ENCODE measurements around the gene MYOM3. TPM values are rescaled to one million over a fixed set of nuclear protein-coding genes. Genes with fewer than 3 reads are reported as not detected.

The MYOM3 gene
- total and polyA plus RNA-seq, 2 of the 4 experiments (the other 2 are of a cell fraction), result 0.03 TPM; not detected in 1

DNA sequence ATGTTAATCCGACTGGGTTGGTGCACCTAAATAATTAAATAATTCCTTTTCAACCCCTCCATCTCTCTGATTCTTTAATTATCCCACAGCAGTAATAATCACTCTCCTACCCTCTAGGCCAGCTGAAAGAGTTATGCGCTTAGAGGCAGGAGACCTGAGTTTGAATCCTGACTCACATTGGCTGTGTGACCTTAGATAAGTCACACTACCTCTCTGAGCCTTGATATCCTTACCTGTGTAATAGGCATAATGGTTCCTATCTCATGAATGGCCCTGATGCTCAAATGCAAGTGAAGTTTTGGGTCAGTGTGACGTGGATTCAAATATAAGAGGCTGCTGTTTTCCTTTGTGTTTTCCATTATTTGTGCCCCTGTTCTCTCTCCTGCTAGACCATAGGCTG, 8.1 kb downstream of the MYOM3 start:
- ChIA-PET CTCF (no interaction called here), POLR2A (ENCODE audit: unreplicated experiment) (no interaction called here)
- H3K27ac ChIP-seq (ENCODE audit: insufficient read depth, low read length), result no peak overlapping the region
- no peak overlapping the region for H4K5ac ChIP-seq (ENCODE audit: low read depth, low read length)
- no peak overlapping the region for H4K8ac ChIP-seq (ENCODE audit: low read depth in 2 of 2, low read length in 2 of 2)
- no peak overlapping the region for H2BK5ac ChIP-seq (ENCODE audit: low read depth, low read length, poor library complexity, severe bottlenecking)
- no peak overlapping the region for H2AFZ ChIP-seq (replicated peaks; ENCODE audit: low read length, poor library complexity)
- TF ChIP-seq, protein P1, sequence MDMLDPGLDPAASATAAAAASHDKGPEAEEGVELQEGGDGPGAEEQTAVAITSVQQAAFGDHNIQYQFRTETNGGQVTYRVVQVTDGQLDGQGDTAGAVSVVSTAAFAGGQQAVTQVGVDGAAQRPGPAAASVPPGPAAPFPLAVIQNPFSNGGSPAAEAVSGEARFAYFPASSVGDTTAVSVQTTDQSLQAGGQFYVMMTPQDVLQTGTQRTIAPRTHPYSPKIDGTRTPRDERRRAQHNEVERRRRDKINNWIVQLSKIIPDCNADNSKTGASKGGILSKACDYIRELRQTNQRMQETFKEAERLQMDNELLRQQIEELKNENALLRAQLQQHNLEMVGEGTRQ (IDR thresholded peaks at IDR 0.05; ENCODE audit: low read depth, low read length), result no peak
- intact Hi-C loops (cut with micrococcal nuclease) (no loop called here), in situ Hi-C loops (cut with MboI; ENCODE audit: low sequenced_read_pairs) (no loop called here), dilution Hi-C loops (cut with HindIII; ENCODE audit: low sequenced_read_pairs, unreplicated experiment) (no loop called here)
- H2BK120ac ChIP-seq (ENCODE audit: low read depth, low read length), result no peak overlapping the region
- no peak overlapping the region for H4K91ac ChIP-seq (ENCODE audit: insufficient read depth, low read depth, low read length)
- no peaks in the 10 kb centered on the region for H3K9me3 ChIP-seq (ENCODE audit: control insufficient read depth, insufficient read depth, low read length)
- H3K4me3 ChIP-seq (ENCODE audit: insufficient read depth, low read depth, low read length), result no peak overlapping the region
- no peak overlapping the region for H2BK20ac ChIP-seq (ENCODE audit: low read depth, low read length)
- H3K14ac ChIP-seq (replicated peaks; ENCODE audit: low read depth, low read length), result no peak overlapping the region
- no peaks in the 10 kb centered on the region for H4K20me1 ChIP-seq (ENCODE audit: insufficient read depth, low read length)
- no peak overlapping the region for H3K4ac ChIP-seq (ENCODE audit: low read depth, low read length)
- no peaks in the 10 kb centered on the region for H3K79me1 ChIP-seq (ENCODE audit: low read depth in 1 of 2, low read length in 2 of 2)
- H3K4me2 ChIP-seq (ENCODE audit: low read depth, low read length), result no peak overlapping the region
- H3K4me1 ChIP-seq (ENCODE audit: control insufficient read depth, insufficient read depth, low read length), result peaks cover 3% of the 10 kb centered on the region; the same call in 1 of the 2 replicates
- H2AK9ac ChIP-seq (replicated peaks; ENCODE audit: low read depth, low read length, poor library complexity), result no peak overlapping the region
- no peak overlapping the region for H3K23ac ChIP-seq (ENCODE audit: low read depth, low read length)
- no CpG with 5 or more reads among the region's 3 CpGs for WGBS, 2 experiments (ENCODE audit: extremely low coverage in 2 of 2, insufficient read length in 1 of 2)
- BruUV-seq (replicated peaks), result no TSS peak
- H3K36me3 ChIP-seq (ENCODE audit: control insufficient read depth, insufficient read depth, low read length), result no peaks in the 10 kb centered on the region
- no peak overlapping the region for H3K56ac ChIP-seq (ENCODE audit: extremely low read depth, insufficient read depth, low read length)
- H3K18ac ChIP-seq (ENCODE audit: low read depth, low read length), result no peak overlapping the region
- peaks cover 22% of the 10 kb centered on the region; the same call in 1 of the 2 replicates for H3K27me3 ChIP-seq (ENCODE audit: control insufficient read depth, insufficient read depth, low read length)
- H2AK5ac ChIP-seq (ENCODE audit: low read depth, low read length), result no peak overlapping the region
- DNase-seq, result no peak
- no peak overlapping the region for H2BK15ac ChIP-seq (ENCODE audit: low read depth, low read length)
- H3K9me1 ChIP-seq (ENCODE audit: insufficient read depth, low read length), result no peaks in the 10 kb centered on the region
- no peak overlapping the region for H3K9ac ChIP-seq (ENCODE audit: low read depth, low read length)
- ATAC-seq (ENCODE audit: low read depth), result no peak
